ENCODE data around the gene FASN. TPM values are rescaled to one million over a fixed set of nuclear protein-coding genes. Genes with fewer than 3 reads are reported as not detected.

The FASN gene
- total RNA-seq, 6 experiments from 2014 or later, result 76.5 to 290 (median 217) TPM

GRCh38 chr17:82097184-82097918 is 685 bp downstream of the FASN start:
- Histone ChIP-seq H3K4me3 (peak overlapping the region; percentile 82 to 98 (median 84)), H3K36me3 (peaks cover 0 to 41% (median 13%) of the 10 kb centered on the region in 4 donors), H3K27ac (peak overlapping the region; percentile 93 to 99 (median 94)), H3K27me3 (no peaks in the 10 kb centered on the region), H3K9me3 (no peaks in the 10 kb centered on the region), H3K4me1 (peaks cover 0 to 62% (median 26%) of the 10 kb centered on the region in 4 donors)
- ATAC-seq (no peak), DNase-seq (peak in 2 of 3 donors; percentile 54 to 67)
- 0% methylated on average over 5 of the region's 77 CpGs for WGBS (ENCODE audit: insufficient coverage, low coverage, low lambda C conversion rate, missing lambda C conversion rate)
- intact Hi-C loops (cut with DNase I), result loop anchor here in 1 of 2 donors (10.0 kb wide), 1 partner anchor 63 kb away; the partner anchor contains the start of genes DCXR and RAC3
- no peak for TF ChIP-seq CTCF (IDR thresholded peaks at IDR 0.05)
- TF ChIP-seq POLR2A (IDR thresholded peaks at IDR 0.05), result no peak

- Histone ChIP-seq H3K27ac (peak overlapping the region; percentile 93 to 99 (median 94)), H3K4me3 (peak overlapping the region; percentile 82 to 98 (median 84)), H3K36me3 (peaks cover 0 to 47% (median 16%) of the 10 kb centered on the region in 4 donors), H3K9me3 (no peaks in the 10 kb centered on the region), H3K4me1 (peaks cover 0 to 57% (median 24%) of the 10 kb centered on the region in 4 donors), H3K27me3 (no peaks in the 10 kb centered on the region)
- TF ChIP-seq CTCF (IDR thresholded peaks at IDR 0.05) (no peak), POLR2A (IDR thresholded peaks at IDR 0.05) (no peak)
- intact Hi-C loops (cut with DNase I), result loop anchor here in 1 of 2 donors (10.0 kb wide), 1 partner anchor 62 kb away; the partner anchor contains the start of genes DCXR and RAC3
- ATAC-seq (no peak), DNase-seq (peak in 1 of 3 donors; percentile 22)
- WGBS (ENCODE audit: insufficient coverage, low coverage, low lambda C conversion rate, missing lambda C conversion rate), result 20% methylated on average over 7 of the region's 8 CpGs
Observed at GRCh38 chr17:82096709-82097183, 1.3 kb downstream of the FASN start.

- peaks cover 0 to 54% (median 21%) of the 10 kb centered on the region in 4 donors for H3K36me3 ChIP-seq
- no peaks in the 10 kb centered on the region for H3K27me3 ChIP-seq
- peak in 3 of 4 donors; percentile 0 to 28 (median 4) for ATAC-seq
- TF ChIP-seq CTCF (IDR thresholded peaks at IDR 0.05) (no peak), POLR2A (IDR thresholded peaks at IDR 0.05) (peak; percentile 52)
- H3K4me3 ChIP-seq, result peak overlapping the region; percentile 82 to 98 (median 84)
- WGBS (ENCODE audit: insufficient coverage, low coverage, low lambda C conversion rate, missing lambda C conversion rate), result 33% methylated on average over 3 of the region's 35 CpGs
- H3K9me3 ChIP-seq, result no peaks in the 10 kb centered on the region
- intact Hi-C loops (cut with DNase I), result loop anchor here in 1 of 2 donors (10.0 kb wide), 1 partner anchor 61 kb away; the partner anchor contains the start of genes DCXR and RAC3
- peaks cover 0 to 50% (median 20%) of the 10 kb centered on the region in 4 donors for H3K4me1 ChIP-seq
- H3K27ac ChIP-seq, result peak overlapping the region in 2 of 3 donors; percentile 93 to 99
- peak in 2 of 3 donors; percentile 46 to 77 for DNase-seq
Observed at GRCh38 chr17:82095777-82096708, 2.0 kb downstream of the FASN start.

Data from right lobe of liver (tissue), 6 donors.